HG03196 (cell line): ENCODE measurements around the gene PSPN.
A peak's percentile ranks its signal among the peaks of the same experiment; 100 is the strongest.
"Not testable (repeated sequence)": the region's sequence is repeated elsewhere in the genome, so short reads cannot be mapped to it uniquely, and the experiment has no call there.

ENCODE experiments used
- ATAC-seq: cut with Tn5 transposase; IDR thresholded peaks from one replicate; pipeline ENCODE4 v1.9.1; 2021; ENCODE audit not compliant: unreplicated experiment

Gene PSPN

DNA sequence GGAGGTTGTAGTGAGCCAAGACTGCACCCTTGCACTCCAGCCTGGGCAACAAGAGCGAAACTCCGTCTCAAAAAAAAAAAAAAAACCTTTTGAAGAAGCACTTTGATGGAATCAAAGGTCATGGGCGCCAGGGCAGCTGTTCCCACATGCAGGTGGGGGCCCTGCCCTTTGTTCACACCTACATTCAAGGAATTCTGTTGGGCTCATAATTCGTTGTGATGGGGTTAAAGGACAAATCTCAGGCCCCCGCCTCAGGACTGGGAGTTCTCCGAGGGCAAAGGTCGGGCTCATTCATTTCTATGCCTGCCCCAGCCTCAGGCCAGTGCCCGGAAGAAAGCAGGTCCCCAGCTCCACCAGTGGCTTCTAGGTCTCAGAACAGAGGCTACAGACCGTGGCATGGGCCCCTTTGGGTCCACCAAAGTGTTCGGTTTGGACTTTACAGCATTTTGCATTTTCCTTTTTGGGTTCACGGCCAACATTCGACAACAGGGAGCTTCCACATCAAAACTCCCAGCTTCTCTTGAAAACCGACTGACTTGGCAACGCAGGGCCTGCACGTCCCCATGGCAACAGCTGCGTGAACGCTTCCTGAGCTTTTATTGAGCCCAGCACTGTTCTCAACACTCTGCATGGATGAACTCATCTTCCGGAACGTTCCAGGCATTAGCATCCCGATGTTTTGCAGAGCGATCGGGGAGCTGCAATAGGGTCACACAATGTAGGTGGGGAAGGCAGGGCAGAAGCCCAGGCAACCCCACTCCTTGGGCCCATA, 27.3 kb upstream of the PSPN start:
- no peak for ATAC-seq

DNA sequence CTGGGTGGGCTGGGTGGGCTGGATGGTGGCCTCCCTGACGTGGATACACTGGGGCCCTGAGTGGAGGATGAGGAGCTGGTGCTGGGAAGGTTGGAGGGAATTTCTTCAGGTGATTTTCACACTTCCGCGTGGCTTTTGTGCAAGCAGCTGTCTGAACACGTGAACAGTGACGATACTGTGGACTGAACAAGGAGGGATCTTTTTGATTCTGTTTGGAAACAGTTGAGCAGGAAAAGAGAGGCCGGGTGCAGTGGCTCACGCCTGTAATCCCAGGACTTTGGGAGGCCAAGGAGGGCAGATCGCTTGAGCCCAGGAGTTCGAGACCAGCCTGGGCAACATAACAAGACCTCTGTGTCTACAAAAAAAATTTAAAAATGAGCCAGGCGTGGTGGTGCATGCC, 26.3 kb upstream of the PSPN start:
- no peak for ATAC-seq

GRCh38 chr19:6400062-6400944, 24.6 kb upstream of the PSPN start:
- ATAC-seq, result not testable (repeated sequence)

- no peak for ATAC-seq
These were observed 20.6 kb upstream of the PSPN start for GRCh38 chr19:6396305-6396704.

GRCh38 chr19:6394831-6395230, 19.1 kb upstream of the PSPN start:
- no peak for ATAC-seq

- peak; percentile 22 for ATAC-seq
These were observed 18.3 kb upstream of the PSPN start for GRCh38 chr19:6393983-6394412.

- ATAC-seq, result peak; percentile 76
These were observed 17.6 kb upstream of the PSPN start, which contains the start of gene GTF2F1 for GRCh38 chr19:6393074-6393982. TSS of gene GTF2F1 (minus strand) at chr19:6393164. CDS start at chr19:6392995, 169 bp downstream.

- ATAC-seq, result no peak
These were observed 16.7 kb upstream of the PSPN start for GRCh38 chr19:6392221-6393073.

DNA sequence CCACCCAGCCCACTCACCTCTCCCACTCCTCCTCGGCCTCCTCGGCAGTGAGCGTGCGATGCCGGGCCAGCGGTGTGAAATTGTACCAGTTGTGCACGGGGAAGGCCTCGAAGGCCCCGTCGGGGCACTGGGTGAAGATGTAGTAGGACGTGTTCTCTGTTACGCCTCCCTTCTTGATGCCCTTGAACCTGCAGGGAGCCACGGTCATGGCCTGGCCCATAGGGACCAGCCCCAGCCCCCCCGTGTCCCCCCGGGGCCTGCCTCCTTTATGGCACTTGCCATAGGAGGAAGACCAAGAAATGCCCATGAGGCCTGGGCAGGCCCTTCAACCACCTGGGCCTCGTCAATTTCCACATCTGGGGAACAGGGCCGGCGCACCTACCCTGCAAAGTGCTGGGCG, 11.6 kb upstream of the PSPN start:
- no peak for ATAC-seq

DNA sequence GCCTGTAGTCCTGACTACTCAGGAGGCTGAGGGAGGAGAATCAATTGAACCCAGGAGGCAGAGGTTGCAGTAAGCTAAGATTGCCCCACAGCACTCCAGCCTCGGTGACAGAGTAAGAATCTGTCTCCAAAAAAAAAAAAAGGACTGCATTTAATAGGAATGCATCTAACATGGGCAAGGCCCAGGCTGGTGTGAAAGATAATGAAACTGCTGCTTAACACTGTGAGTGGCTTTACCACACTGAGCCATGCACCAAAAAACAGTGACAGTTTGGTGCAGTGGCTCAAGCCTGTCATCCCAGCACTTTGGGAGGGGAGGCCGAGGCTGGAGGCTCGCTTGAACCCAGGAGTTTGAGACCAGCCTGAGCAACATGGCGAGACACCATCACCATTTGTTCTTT, 8.6 kb upstream of the PSPN start:
- no peak for ATAC-seq

- no peak for ATAC-seq
These were observed 7.5 kb upstream of the PSPN start for GRCh38 chr19:6383188-6383587.

DNA sequence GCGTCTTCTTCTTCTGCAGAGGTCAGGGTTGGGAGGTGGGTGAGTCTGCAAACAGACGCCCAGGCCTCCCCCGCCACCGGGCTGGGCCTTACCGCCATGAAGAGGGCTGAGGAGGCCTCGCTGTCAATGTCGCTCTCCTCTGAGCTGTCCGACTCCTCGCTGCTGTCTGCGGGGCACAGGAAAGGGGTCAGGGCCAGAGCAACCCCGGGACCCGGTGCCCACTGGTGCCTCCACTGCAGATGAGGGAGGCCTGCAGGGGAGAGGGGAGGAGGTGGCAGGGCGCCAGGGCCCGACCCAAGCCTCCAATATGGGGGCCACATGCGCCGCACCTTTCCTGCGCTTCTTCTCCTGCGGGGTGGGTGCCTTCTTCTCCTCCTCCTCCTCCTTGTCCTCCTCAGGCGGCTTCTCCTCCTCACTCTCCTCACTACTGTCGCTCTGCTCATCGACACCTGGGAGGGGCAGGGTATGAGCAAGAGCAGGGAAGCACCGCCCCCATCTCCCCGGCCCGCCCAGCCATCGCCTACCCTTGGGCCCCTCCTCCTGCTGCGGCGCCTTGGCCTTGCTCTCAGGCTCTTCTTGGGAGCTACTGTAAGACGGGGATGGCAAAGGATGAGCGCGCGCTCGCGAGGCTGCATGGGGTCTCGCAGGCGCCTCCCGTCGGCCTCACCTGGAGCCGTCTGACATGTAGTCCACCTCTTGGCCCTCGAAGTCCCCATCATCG, 5.5 kb upstream of the PSPN start:
- no peak for ATAC-seq

DNA sequence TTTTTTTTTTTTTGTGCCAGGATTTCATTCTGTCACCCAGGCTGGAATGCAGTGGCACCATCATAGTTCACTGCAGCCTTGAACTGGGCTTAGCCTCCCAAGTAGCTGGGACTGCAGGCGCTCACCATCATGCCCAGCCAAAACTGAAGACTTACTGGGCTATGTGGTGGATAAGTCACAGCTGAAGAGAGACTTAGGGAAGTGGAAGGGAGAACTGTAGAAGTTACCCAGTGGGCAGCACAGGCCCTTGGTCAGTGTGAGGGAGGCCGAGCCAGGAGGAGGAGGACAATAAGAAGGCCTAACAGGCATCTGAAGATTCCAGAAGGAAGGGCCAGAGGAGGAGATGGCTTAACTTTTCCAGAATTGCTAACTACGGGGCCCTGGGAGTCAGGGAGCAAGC, 4.0 kb upstream of the PSPN start:
- ATAC-seq, result no peak

DNA sequence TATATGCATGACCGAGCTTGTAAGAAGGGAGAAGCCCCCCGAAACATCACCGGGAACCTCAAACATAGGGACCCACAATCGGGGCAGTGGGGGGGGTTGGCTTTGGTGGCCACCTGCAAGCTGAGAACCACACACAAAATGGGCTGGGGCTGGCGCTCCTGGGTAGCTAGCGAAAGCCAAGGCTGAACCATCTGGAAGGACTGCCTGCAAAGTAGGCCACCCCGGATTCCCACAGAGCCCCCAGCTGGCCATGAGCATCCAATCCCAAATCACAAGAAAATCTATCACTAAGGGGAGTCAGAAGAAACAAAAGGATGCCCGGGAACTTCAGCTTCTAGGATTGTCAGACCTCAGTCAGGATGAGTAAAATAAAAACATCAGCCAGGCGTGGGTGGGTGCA, 2.8 kb upstream of the PSPN start:
- no peak for ATAC-seq

- no peak for ATAC-seq
These were observed 2.3 kb upstream of the PSPN start for GRCh38 chr19:6378041-6378440.

GRCh38 chr19:6376512-6377190, 918 bp upstream of the PSPN start:
- ATAC-seq, result no peak

- ATAC-seq, result no peak
These were observed 872 bp downstream of the PSPN start for GRCh38 chr19:6374711-6375410.

DNA sequence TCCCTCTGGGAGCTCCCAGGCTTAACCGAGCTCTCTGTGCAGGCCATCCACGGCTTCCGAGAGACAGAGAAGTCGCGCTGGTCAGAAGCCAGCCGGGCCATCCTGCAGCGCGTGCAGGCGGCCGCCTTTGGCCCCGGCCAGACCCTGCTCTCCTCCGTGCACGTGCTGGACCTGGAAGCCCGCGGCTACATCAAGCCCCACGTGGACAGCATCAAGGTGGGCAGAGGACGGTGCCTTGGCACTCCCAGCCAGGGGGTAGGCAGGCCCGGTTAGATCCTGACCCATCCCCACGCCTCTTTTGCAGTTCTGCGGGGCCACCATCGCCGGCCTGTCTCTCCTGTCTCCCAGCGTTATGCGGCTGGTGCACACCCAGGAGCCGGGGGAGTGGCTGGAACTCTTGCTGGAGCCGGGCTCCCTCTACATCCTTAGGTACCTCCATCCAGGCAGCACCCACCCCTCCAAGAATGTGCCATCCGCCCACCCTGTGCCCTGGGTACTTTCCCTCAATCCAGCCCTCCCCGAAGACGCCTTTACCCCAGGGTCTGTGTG, 1.5 kb downstream of the PSPN start:
- no peak for ATAC-seq
